K562 (cell line): ENCODE data around the gene SAE1. TPM values are rescaled to one million over a fixed set of nuclear protein-coding genes. Genes with fewer than 3 reads are reported as not detected.

Experiments used
- ATF2 ChIP-seq: sonication (generic); formaldehyde crosslinking; IDR thresholded peaks from 2 replicates; pipeline ENCODE4 v1.8.1; 2022; ENCODE audit warnings: missing genetic modification reagents
- CREB3L1 ChIP-seq: fragments of 450-650 bp; IDR thresholded peaks from 2 replicates; pipeline ENCODE4 v1.6.1; 2014; ENCODE audit warnings: low read depth, mild to moderate bottlenecking, moderate library complexity, borderline replicate concordance
- GABPA ChIP-seq: fragments of 200-800 bp; sonication (Bioruptor generic); conservative IDR thresholded peaks from 2 replicates; pipeline ENCODE4 v1.6.1; 2016; ENCODE audit warnings: low read depth, missing genetic modification characterization, missing compliant biosample characterization
- KDM5B ChIP-seq: fragments of 200-600 bp; sonication (generic); IDR thresholded peaks from 2 replicates; pipeline ENCODE4 v1.6.1; 2012; ENCODE audit warnings: low read depth, mild to moderate bottlenecking, moderate library complexity, low read length, control low read depth, inconsistent platforms; ENCODE audit not compliant: insufficient replicate concordance
- MAFF ChIP-seq: IDR thresholded peaks from 2 replicates; pipeline ENCODE4 v1.6.1; 2012; ENCODE audit warnings: low read length, improper control_type of control experiment
- NFRKB ChIP-seq: fragments of 450-650 bp; IDR thresholded peaks from 2 replicates; pipeline ENCODE4 v1.6.1; 2016; ENCODE audit warnings: low read depth
- POLR2A ChIP-seq: fragments of 450-650 bp; conservative IDR thresholded peaks from 2 replicates; pipeline ENCODE4 v1.6.1; 2016
- REST ChIP-seq, 2 experiments: fragments of 450-650 bp; formaldehyde crosslinking in 1 of 2; IDR thresholded peaks; 2 replicates each; pipeline versions ENCODE4 v1.4.0 to v1.6.1; 2014 to 2020; ENCODE audit warnings: mild to moderate bottlenecking in 2 of 2, borderline replicate concordance in 1 of 2, low read depth in 1 of 2
- STAT5A ChIP-seq: IDR thresholded peaks from 2 replicates; pipeline ENCODE4 v1.6.1; 2012; ENCODE audit warnings: low read length, inconsistent platforms, borderline replicate concordance
- ZBTB26 ChIP-seq: fragments of 450-650 bp; formaldehyde crosslinking; IDR thresholded peaks from 2 replicates; pipeline ENCODE4 v1.4.0; 2022; ENCODE audit warnings: missing genetic modification characterization
- ZKSCAN8 ChIP-seq: fragments of 200-800 bp; sonication (Bioruptor generic); IDR thresholded peaks from 2 replicates; pipeline ENCODE4 v1.6.1; 2016; ENCODE audit warnings: missing genetic modification characterization, missing compliant biosample characterization
- ZNF165 ChIP-seq: fragments of 250-450 bp; sonication (Bioruptor Pico); IDR thresholded peaks from 2 replicates; pipeline ENCODE4 v1.4.0; 2020; ENCODE audit warnings: borderline replicate concordance
- ZNF23 ChIP-seq: fragments of 250-450 bp; sonication (Bioruptor Pico); IDR thresholded peaks from 2 replicates; pipeline ENCODE4 v1.4.0; 2020; ENCODE audit warnings: mild to moderate bottlenecking
- ZNF57 ChIP-seq: fragments of 450-650 bp; formaldehyde crosslinking; IDR thresholded peaks from 2 replicates; pipeline ENCODE4 v1.4.0; 2020; ENCODE audit warnings: mild to moderate bottlenecking, moderate library complexity
- ZNF79 ChIP-seq: fragments of 250-450 bp; sonication (Bioruptor Pico); IDR thresholded peaks from 2 replicates; pipeline ENCODE4 v1.4.0; 2020; ENCODE audit warnings: low read depth, mild to moderate bottlenecking, moderate library complexity
- polyA plus RNA-seq, 8 experiments: library from polyadenylated mRNA; depleted of rRNA in 4 of 8; stranded (reverse) in 5 of 8; unstranded in 3 of 8; fragments of >200 nt; fragmentation: Nextera tagmentation in 2 of 8; fragmentation: Illumina TruSeq in 1 of 8; extraction: Ambion mirVana in 2 of 8; extraction: Trizol in 1 of 8; gene quantifications; 2 replicates each; pipeline versions ENCODE4 v1.2.1 to v1.2.3, GENCODE V29; 2011 to 2014; ENCODE audit warnings: inconsistent platforms in 1 of 8, missing spikeins in 1 of 8
- total RNA-seq, 7 experiments: library from RNA; depleted of rRNA in 6 of 7; stranded (reverse); fragments of >200 nt in 6 of 7; fragmentation: Illumina TruSeq in 2 of 7; extraction: Trizol in 2 of 7; gene quantifications; 2 replicates each; pipeline versions ENCODE4 v1.2.1 to v1.2.3, GENCODE V29; 2011 to 2021; ENCODE audit warnings: low replicate concordance in 1 of 7

SAE1 gene
- total and polyA plus RNA-seq, 9 of the 15 experiments (the other 6 are each of a cell fraction or from before 2014, with no cell fraction given) = 82.8 to 299 (median 217) TPM

GRCh38 chr19:47228168-47228936 lies 97.7 kb downstream of the SAE1 start (continued):
- no peak for TF ChIP-seq ATF2 (CRISPR knock-in tag)
- no peak for TF ChIP-seq ZBTB26 (CRISPR knock-in tag)
- peak; percentile 59; the same call in 1 of the 2 replicates for TF ChIP-seq POLR2A
- no peak for TF ChIP-seq GABPA (tag)
- TF ChIP-seq CREB3L1 = no peak; the same call in 1 of the 2 replicates
- TF ChIP-seq ZNF57 = no peak
- no peak for TF ChIP-seq ZNF23 (CRISPR knock-in tag)
- peak; percentile 35; the same call in 1 of the 2 replicates for TF ChIP-seq STAT5A
- no peak for TF ChIP-seq NFRKB
- TF ChIP-seq KDM5B = no peak
- no peak for TF ChIP-seq ZKSCAN8 (CRISPR knock-in tag)
- no peak for TF ChIP-seq REST (IDR thresholded peaks at IDR 0.05; ENCODE audit: borderline replicate concordance)
- 0 out of 2 replicates have a peak, but pooled peaks have one; percentile 38 for TF ChIP-seq REST (CRISPR knock-in tag; IDR thresholded peaks at IDR 0.05; ENCODE audit: low read depth)
- no peak for TF ChIP-seq ZNF79 (CRISPR knock-in tag)
- TF ChIP-seq ZNF165 = no peak
- no peak for TF ChIP-seq MAFF
